Peyer's patch (tissue), 4 donors: ENCODE data around the gene KCNJ9. TPM values are rescaled to one million over a fixed set of nuclear protein-coding genes. Genes with fewer than 3 reads are reported as not detected.
A peak's percentile ranks its signal among the peaks of the same experiment; 100 is the strongest.
"Not testable (repeated sequence)": the region's sequence is repeated elsewhere in the genome, so short reads cannot be mapped to it uniquely, and the experiment has no call there.

ENCODE experiments used
- DNase-seq, 3 donors: peaks; one replicate each; pipeline ENCODE4 v3.0.0-alpha.2; 2017 to 2019
- H3K27ac ChIP-seq, 4 donors: fragments of 200-600 bp; sonication (generic); one replicate each; pipeline ENCODE4 v1.5.1; 2016 to 2019
- H3K27me3 ChIP-seq, 2 donors: fragments of 200-600 bp; sonication (generic); one replicate each; pipeline ENCODE4 v1.5.1; 2019
- H3K36me3 ChIP-seq, 3 donors: fragments of 200-600 bp; sonication (generic); one replicate each; pipeline ENCODE4 v1.5.1; 2016 to 2019
- H3K4me1 ChIP-seq, 4 donors: fragments of 200-600 bp; sonication (generic); one replicate each; pipeline ENCODE4 v1.5.1; 2016 to 2019
- H3K4me3 ChIP-seq, 4 donors: fragments of 200-600 bp; sonication (generic); 1 replicate in 3 of 4; 2 replicates in 1 of 4; pipeline ENCODE4 v1.5.1; 2016 to 2019; ENCODE audit warnings: mild to moderate bottlenecking in 1 of 4
- H3K9me3 ChIP-seq, 4 donors: fragments of 200-600 bp; sonication (generic); one replicate each; pipeline ENCODE4 v1.5.1; 2016 to 2019; ENCODE audit warnings: mild to moderate bottlenecking in 1 of 4
- CTCF ChIP-seq, 6 experiments: fragments of 450-650 bp in 4 of 6; fragments of 200-600 bp in 2 of 6; sonication (generic) in 1 of 6; IDR thresholded peaks; one replicate each; pipeline ENCODE4 v1.5.1; 2017 to 2019; ENCODE audit warnings: antibody characterized with exemption in 6 of 6, mild to moderate bottlenecking in 3 of 6, moderate library complexity in 1 of 6
- POLR2A ChIP-seq, 2 donors: fragments of 450-650 bp; IDR thresholded peaks; one replicate each; pipeline ENCODE4 v1.5.1; 2017; ENCODE audit warnings: antibody characterized with exemption in 2 of 2, mild to moderate bottlenecking in 2 of 2, moderate library complexity in 2 of 2
- total RNA-seq, 4 donors: library from RNA; depleted of rRNA; stranded (reverse); fragments of >200 nt; gene quantifications; one replicate each; pipeline ENCODE4 v1.1.0, GENCODE V29; 2016

Gene KCNJ9
- total RNA-seq, 4 donors from 2014 or later = not detected

- Histone ChIP-seq H3K27ac (no peak overlapping the region), H3K9me3 (no peaks in the 10 kb centered on the region), H3K4me1 (no peaks in the 10 kb centered on the region), H3K36me3 (no peaks in the 10 kb centered on the region), H3K27me3 (no peaks in the 10 kb centered on the region), H3K4me3 (no peak overlapping the region)
- peak in 1 of 3 donors; percentile 27 for DNase-seq
- TF ChIP-seq CTCF (IDR thresholded peaks at IDR 0.05) (peak in 4 of 6 experiments; percentile 18 to 45 (median 36)), POLR2A (IDR thresholded peaks at IDR 0.05) (no peak)
These were observed 27.7 kb downstream of the KCNJ9 start for GRCh38 chr1:160108888-160109662.

GRCh38 chr1:160109686-160110085 is 28.3 kb downstream of the KCNJ9 start:
- Histone ChIP-seq H3K4me1 (no peaks in the 10 kb centered on the region), H3K27ac (no peak overlapping the region), H3K9me3 (no peaks in the 10 kb centered on the region), H3K36me3 (no peaks in the 10 kb centered on the region), H3K4me3 (no peak overlapping the region), H3K27me3 (no peaks in the 10 kb centered on the region)
- TF ChIP-seq POLR2A (IDR thresholded peaks at IDR 0.05) = no peak
- TF ChIP-seq CTCF (IDR thresholded peaks at IDR 0.05) = no peak
- DNase-seq = no peak

GRCh38 chr1:160111462-160111861 is 30.1 kb downstream of the KCNJ9 start:
- not testable (repeated sequence) for H3K4me3 ChIP-seq, H3K27ac ChIP-seq, H3K27me3 ChIP-seq, DNase-seq, H3K4me1 ChIP-seq, H3K36me3 ChIP-seq, H3K9me3 ChIP-seq

GRCh38 chr1:160112357-160112756 is 31.0 kb downstream of the KCNJ9 start:
- Histone ChIP-seq H3K27me3 (no peaks in the 10 kb centered on the region), H3K27ac (no peak overlapping the region), H3K36me3 (no peaks in the 10 kb centered on the region), H3K4me1 (no peaks in the 10 kb centered on the region), H3K9me3 (no peaks in the 10 kb centered on the region), H3K4me3 (no peak overlapping the region)
- TF ChIP-seq CTCF (IDR thresholded peaks at IDR 0.05) (no peak), POLR2A (IDR thresholded peaks at IDR 0.05) (no peak)
- DNase-seq = no peak

GRCh38 chr1:160113407-160113806 is 32.1 kb downstream of the KCNJ9 start:
- no peak overlapping the region for H3K4me3 ChIP-seq
- H3K27me3 ChIP-seq = no peaks in the 10 kb centered on the region
- no peaks in the 10 kb centered on the region for H3K4me1 ChIP-seq
- H3K9me3 ChIP-seq = no peaks in the 10 kb centered on the region
- no peak overlapping the region for H3K27ac ChIP-seq
- H3K36me3 ChIP-seq = no peaks in the 10 kb centered on the region
- no peak for DNase-seq
- TF ChIP-seq CTCF (IDR thresholded peaks at IDR 0.05) = no peak
- TF ChIP-seq POLR2A (IDR thresholded peaks at IDR 0.05) = no peak

GRCh38 chr1:160114085-160114484 is 32.7 kb downstream of the KCNJ9 start:
- H3K9me3 ChIP-seq = no peaks in the 10 kb centered on the region
- H3K27ac ChIP-seq = peak overlapping the region in 1 of 4 donors; percentile 26
- H3K27me3 ChIP-seq = no peaks in the 10 kb centered on the region
- H3K4me1 ChIP-seq = no peaks in the 10 kb centered on the region
- no peak for TF ChIP-seq CTCF (IDR thresholded peaks at IDR 0.05)
- no peak for TF ChIP-seq POLR2A (IDR thresholded peaks at IDR 0.05)
- no peak overlapping the region for H3K4me3 ChIP-seq
- DNase-seq = no peak
- no peaks in the 10 kb centered on the region for H3K36me3 ChIP-seq
